Keratinocyte (primary cell): ENCODE measurements around the gene SFTPB. TPM values are rescaled to one million over a fixed set of nuclear protein-coding genes. Genes with fewer than 3 reads are reported as not detected.
A peak's percentile ranks its signal among the peaks of the same experiment; 100 is the strongest.

Experiments used
- DNase-seq: peaks from one replicate; pipeline ENCODE4 v3.0.0-alpha.2; 2011; ENCODE audit warnings: low read depth, missing footprints, low spot score
- FAIRE-seq: peaks from 2 replicates; lab custom pipeline; 2011; peaks lifted over from hg19 to GRCh38; lab: Jason Lieb, UNC
- H2AFZ ChIP-seq: 2 replicates; pipeline ENCODE4 v1.6.0; 2012; ENCODE audit warnings: low read length, control low read depth, inconsistent platforms; ENCODE audit not compliant: control insufficient read depth
- H3K27ac ChIP-seq: 2 replicates; pipeline ENCODE4 v1.5.1; 2011; ENCODE audit warnings: low read length; ENCODE audit not compliant: control insufficient read depth, insufficient read depth
- H3K27me3 ChIP-seq: 3 replicates; pipeline ENCODE4 v1.6.0; 2011; ENCODE audit warnings: low read length; ENCODE audit not compliant: control insufficient read depth, insufficient read depth; ENCODE audit errors: extremely low read depth
- H3K36me3 ChIP-seq, 2 experiments: 2 replicates in 1 of 2; 3 replicates in 1 of 2; pipeline ENCODE4 v1.5.1; 2011; ENCODE audit warnings: low read length in 2 of 2, mild to moderate bottlenecking in 1 of 2; ENCODE audit not compliant: control insufficient read depth in 2 of 2, insufficient read depth in 2 of 2; ENCODE audit errors: extremely low read depth in 1 of 2
- H3K4me1 ChIP-seq: 3 replicates; pipeline ENCODE4 v1.5.1; 2011; ENCODE audit warnings: low read length; ENCODE audit not compliant: control insufficient read depth, insufficient read depth; ENCODE audit errors: extremely low read depth
- H3K4me2 ChIP-seq: 3 replicates; pipeline ENCODE4 v1.6.0; 2011; ENCODE audit warnings: low read depth, low read length; ENCODE audit not compliant: control insufficient read depth, insufficient read depth; ENCODE audit errors: extremely low read depth
- H3K4me3 ChIP-seq, 3 experiments: fragments of 200-600 bp in 1 of 3; sonication (generic) in 1 of 3; 2 replicates in 2 of 3; 3 replicates in 1 of 3; pipeline ENCODE4 v1.5.1; 2011 to 2016; ENCODE audit warnings: low read length in 3 of 3, mild to moderate bottlenecking in 3 of 3, control low read depth in 2 of 3, inconsistent platforms in 1 of 3, low read depth in 1 of 3, mixed read lengths in 1 of 3, mixed run types in 1 of 3, moderate library complexity in 1 of 3; ENCODE audit not compliant: control insufficient read depth in 2 of 3, insufficient read depth in 2 of 3; ENCODE audit errors: extremely low read depth in 1 of 3
- H3K79me2 ChIP-seq: 2 replicates; pipeline ENCODE4 v1.6.0; 2012; ENCODE audit warnings: low read length; ENCODE audit not compliant: control insufficient read depth, insufficient read depth
- H3K9ac ChIP-seq: 3 replicates; pipeline ENCODE4 v1.6.0; 2011; ENCODE audit warnings: low read length; ENCODE audit not compliant: control insufficient read depth, insufficient read depth; ENCODE audit errors: extremely low read depth
- H3K9me1 ChIP-seq: 3 replicates; pipeline ENCODE4 v1.6.0; 2011; ENCODE audit warnings: low read length; ENCODE audit not compliant: control insufficient read depth, insufficient read depth; ENCODE audit errors: extremely low read depth
- H3K9me3 ChIP-seq: 2 replicates; pipeline ENCODE4 v1.5.1; 2012; ENCODE audit warnings: low read depth, low read length; ENCODE audit not compliant: control insufficient read depth
- H4K20me1 ChIP-seq: 3 replicates; pipeline ENCODE4 v1.6.0; 2011; ENCODE audit warnings: low read length; ENCODE audit not compliant: control insufficient read depth, insufficient read depth; ENCODE audit errors: extremely low read depth
- CTCF ChIP-seq, 3 experiments: IDR thresholded peaks in 1 of 3; conservative IDR thresholded peaks in 1 of 3; optimal IDR thresholded peaks in 1 of 3; 2 replicates in 2 of 3; 3 replicates in 1 of 3; pipeline versions ENCODE3 to v1.5.1; 2011; ENCODE audit warnings: low read length in 3 of 3, mild to moderate bottlenecking in 3 of 3, moderate library complexity in 2 of 3, control low read depth in 1 of 3, inconsistent platforms in 1 of 3; ENCODE audit not compliant: insufficient read depth in 2 of 3; ENCODE audit errors: extremely low read depth in 1 of 3
- EZH2 ChIP-seq: IDR thresholded peaks from one replicate; pipeline ENCODE4 v1.6.1; 2012; ENCODE audit warnings: inconsistent platforms, mild to moderate bottlenecking, low read length, moderate library complexity
- dilution Hi-C: fragments of 300-500 bp; cut with MboI; formaldehyde crosslinking; loops from one replicate; pipeline ENCODE4 v1.7.0; 2020; ENCODE audit warnings: low sequenced_read_pairs; ENCODE audit not compliant: extremely low pct_ligation_motif_present
- polyA plus RNA-seq, 5 experiments: library from polyadenylated mRNA; depleted of rRNA in 3 of 5; stranded (reverse) in 3 of 5; stranded (forward) in 1 of 5; unstranded in 1 of 5; fragments of >200 nt; gene quantifications; 1 replicate in 1 of 5; 2 replicates in 3 of 5; 3 replicates in 1 of 5; pipeline versions ENCODE4 v1.2.1 to v1.2.3, GENCODE V29; 2011 to 2012; ENCODE audit warnings: missing spikeins in 2 of 5, low read depth in 1 of 5, low replicate concordance in 1 of 5

SFTPB gene
- polyA plus RNA-seq, 1 donor (not counting 4 experiments of a cell fraction or from before 2014, with no cell fraction given) = not detected

- Histone ChIP-seq H3K9ac (no peak overlapping the region), H3K27me3 (peaks cover 19% of the 10 kb centered on the region), H3K36me3 (no peaks in the 10 kb centered on the region), H3K4me1 (peaks cover 13% of the 10 kb centered on the region), H2AFZ (no peak overlapping the region), H3K27ac (no peak overlapping the region), H3K79me2 (no peaks in the 10 kb centered on the region), H4K20me1 (no peaks in the 10 kb centered on the region), H3K9me3 (no peaks in the 10 kb centered on the region), H3K4me3 (no peak overlapping the region), H3K9me1 (no peaks in the 10 kb centered on the region), H3K4me2 (no peak overlapping the region)
- TF ChIP-seq EZH2 (no peak), CTCF (optimal IDR thresholded peaks at IDR 0.05 in 1 of 3, IDR thresholded peaks at IDR 0.05 in 1 of 3, conservative IDR thresholded peaks at IDR 0.05 in 1 of 3; ENCODE audit: extremely low read depth in 1 of 3, insufficient read depth in 2 of 3, low read length in 3 of 3) (no peak)
- FAIRE-seq (no peak), DNase-seq (no peak)
- dilution Hi-C loops = loop anchor here (25.0 kb wide), 1 partner anchor 104 kb away; no protein-coding TSS in a partner anchor
Measured at GRCh38 chr2:85708641-85709040, 40.6 kb upstream of the SFTPB start.

GRCh38 chr2:85707304-85707703 lies 39.3 kb upstream of the SFTPB start:
- Histone ChIP-seq H3K27ac (no peak overlapping the region), H3K79me2 (no peaks in the 10 kb centered on the region), H3K9me3 (no peaks in the 10 kb centered on the region), H3K4me2 (no peak overlapping the region), H3K36me3 (no peaks in the 10 kb centered on the region), H2AFZ (no peak overlapping the region), H3K4me1 (peaks cover 18% of the 10 kb centered on the region), H3K27me3 (peaks cover 19% of the 10 kb centered on the region), H3K9ac (no peak overlapping the region), H3K4me3 (no peak overlapping the region), H4K20me1 (no peaks in the 10 kb centered on the region), H3K9me1 (no peaks in the 10 kb centered on the region)
- TF ChIP-seq CTCF (optimal IDR thresholded peaks at IDR 0.05 in 1 of 3, IDR thresholded peaks at IDR 0.05 in 1 of 3, conservative IDR thresholded peaks at IDR 0.05 in 1 of 3; ENCODE audit: extremely low read depth in 1 of 3, insufficient read depth in 2 of 3, low read length in 3 of 3) = peak; percentile 78 to 82 (median 82)
- TF ChIP-seq EZH2 = no peak
- FAIRE-seq = peak; percentile 95
- DNase-seq = peak; percentile 61
- dilution Hi-C loops = loop anchor here (25.0 kb wide), 1 partner anchor 105 kb away; no protein-coding TSS in a partner anchor
